H1 (cell line): ENCODE results near the gene MYRIP. TPM values are rescaled to one million over a fixed set of nuclear protein-coding genes. Genes with fewer than 3 reads are reported as not detected.

Experiments
- CTCF ChIA-PET: fragments of 300-600 bp; sonication (Branson Sonifier 250); formaldehyde crosslinking; loops from one replicate; lab custom pipeline; 2021; ENCODE audit not compliant: partially characterized antibody; lab: Charles Lee
- POLR2A ChIA-PET: fragments of 300-600 bp; sonication (Branson Sonifier 250); formaldehyde crosslinking; loops from one replicate; lab custom pipeline; 2021; ENCODE audit warnings: inconsistent platforms; ENCODE audit not compliant: partially characterized antibody; lab: Charles Lee
- DNase-seq, 2 experiments: peaks; one replicate each; pipeline versions ENCODE4 v3.0.0 to v3.0.0-alpha.2; 2010 to 2022; ENCODE audit warnings: low spot score in 2 of 2, low read depth in 1 of 2, mixed read lengths in 1 of 2
- FAIRE-seq: peaks from 2 replicates; lab custom pipeline; 2011; peaks lifted over from hg19 to GRCh38; lab: Jason Lieb, UNC
- H2AFZ ChIP-seq: 2 replicates; pipeline ENCODE4 v1.8.1; 2012; ENCODE audit warnings: low read length, inconsistent platforms
- H2AK5ac ChIP-seq: 2 replicates; pipeline ENCODE4 v1.6.1; 2013; ENCODE audit warnings: low read depth, low read length
- H2BK120ac ChIP-seq: replicated peaks from 2 replicates; pipeline ENCODE3; 2013; ENCODE audit warnings: low read depth, low read length, inconsistent platforms
- H2BK12ac ChIP-seq: 2 replicates; pipeline ENCODE4 v1.6.1; 2013; ENCODE audit warnings: low read depth, low read length
- H2BK15ac ChIP-seq: 2 replicates; pipeline ENCODE4 v1.6.1; 2013; ENCODE audit warnings: low read length
- H2BK20ac ChIP-seq: 2 replicates; pipeline ENCODE4 v1.6.1; 2013; ENCODE audit warnings: low read length
- H2BK5ac ChIP-seq: 2 replicates; pipeline ENCODE4 v1.6.1; 2013; ENCODE audit warnings: low read depth, low read length
- H3K14ac ChIP-seq: 2 replicates; pipeline ENCODE4 v1.6.1; 2013; ENCODE audit warnings: inconsistent platforms; ENCODE audit not compliant: insufficient read length
- H3K18ac ChIP-seq: 2 replicates; pipeline ENCODE4 v1.6.1; 2013; ENCODE audit warnings: low read length; ENCODE audit errors: extremely low read depth
- H3K23ac ChIP-seq: 2 replicates; pipeline ENCODE4 v1.6.1; 2013; ENCODE audit warnings: inconsistent platforms; ENCODE audit not compliant: insufficient read length
- H3K23me2 ChIP-seq: 2 replicates; pipeline ENCODE4 v1.6.1; 2013; ENCODE audit warnings: low read depth, low read length
- H3K27ac ChIP-seq: 2 replicates; pipeline ENCODE4 v1.6.1; 2011; ENCODE audit warnings: low read depth, low read length, inconsistent platforms
- H3K27me3 ChIP-seq, 4 experiments: replicated peaks in 1 of 4; 1 replicate in 1 of 4; 2 replicates in 3 of 4; pipeline versions ENCODE4 v1.6.1 to v1.8.1; 2011 to 2013; ENCODE audit warnings: low read length in 3 of 4, mild to moderate bottlenecking in 3 of 4, inconsistent platforms in 2 of 4, mixed read lengths in 2 of 4, moderate library complexity in 1 of 4; ENCODE audit not compliant: control insufficient read depth in 3 of 4, insufficient read depth in 3 of 4; ENCODE audit errors: extremely low read depth in 1 of 4
- H3K36me3 ChIP-seq, 4 experiments: 2 replicates each; pipeline versions ENCODE4 v1.6.1 to v1.8.1; 2011 to 2013; ENCODE audit warnings: mild to moderate bottlenecking in 4 of 4, low read length in 3 of 4, moderate library complexity in 2 of 4, control low read depth in 1 of 4, inconsistent platforms in 1 of 4; ENCODE audit not compliant: insufficient read depth in 4 of 4, control insufficient read depth in 2 of 4
- H3K4ac ChIP-seq: replicated peaks from 2 replicates; pipeline ENCODE3; 2013; ENCODE audit warnings: low read length, low read depth, mixed read lengths, inconsistent platforms; ENCODE audit not compliant: insufficient read length
- H3K4me1 ChIP-seq, 4 experiments: replicated peaks in 1 of 4; 1 replicate in 1 of 4; 2 replicates in 3 of 4; pipeline versions ENCODE4 v1.6.1 to v1.8.1; 2011 to 2013; ENCODE audit warnings: low read length in 3 of 4, inconsistent platforms in 2 of 4, mixed read lengths in 1 of 4; ENCODE audit not compliant: insufficient read depth in 4 of 4, control insufficient read depth in 3 of 4
- H3K4me2 ChIP-seq, 2 experiments: 2 replicates each; pipeline versions ENCODE4 v1.6.1 to v1.8.1; 2011 to 2013; ENCODE audit warnings: low read depth in 2 of 2, low read length in 2 of 2, control low read depth in 1 of 2, inconsistent platforms in 1 of 2, mild to moderate bottlenecking in 1 of 2; ENCODE audit not compliant: insufficient read depth in 1 of 2
- H3K4me3 ChIP-seq, 4 experiments: fragments of 200-600, 300-600 bp in 1 of 4; sonication (generic), shearing (Covaris generic), sonication (Bioruptor Twin) in 1 of 4; 2 replicates each; pipeline versions ENCODE4 v1.5.1 to v1.8.1; 2011 to 2016; ENCODE audit warnings: low read length in 4 of 4, low read depth in 3 of 4, control low read depth in 2 of 4, inconsistent platforms in 2 of 4, mild to moderate bottlenecking in 2 of 4, mixed read lengths in 1 of 4, moderate library complexity in 1 of 4; ENCODE audit not compliant: insufficient read depth in 2 of 4; ENCODE audit errors: extremely low read depth in 1 of 4
- H3K56ac ChIP-seq: replicated peaks from 2 replicates; pipeline ENCODE3; 2013; ENCODE audit warnings: low read depth, mild to moderate bottlenecking, mixed read lengths, low read length, inconsistent platforms; ENCODE audit not compliant: insufficient read length
- H3K79me1 ChIP-seq: 2 replicates; pipeline ENCODE4 v1.6.1; 2013; ENCODE audit warnings: low read depth, low read length, control low read depth
- H3K79me2 ChIP-seq, 2 experiments: 2 replicates each; pipeline versions ENCODE4 v1.6.1 to v1.8.1; 2012 to 2013; ENCODE audit warnings: low read length in 2 of 2, mild to moderate bottlenecking in 2 of 2, inconsistent platforms in 1 of 2; ENCODE audit not compliant: insufficient read depth in 2 of 2, control insufficient read depth in 1 of 2
- H3K9ac ChIP-seq, 4 experiments: replicated peaks in 1 of 4; 1 replicate in 1 of 4; 2 replicates in 3 of 4; pipeline versions ENCODE4 v1.6.1 to v1.8.1; 2011 to 2013; ENCODE audit warnings: low read depth in 3 of 4, low read length in 3 of 4, control low read depth in 2 of 4, mild to moderate bottlenecking in 2 of 4, moderate library complexity in 2 of 4, inconsistent platforms in 1 of 4; ENCODE audit errors: extremely low read depth in 1 of 4
- H3K9me3 ChIP-seq, 2 experiments: 2 replicates each; pipeline versions ENCODE4 v1.6.1 to v1.8.1; 2012 to 2013; ENCODE audit warnings: mild to moderate bottlenecking in 2 of 2, moderate library complexity in 2 of 2, control low read depth in 1 of 2, inconsistent platforms in 1 of 2, low read depth in 1 of 2, low read length in 1 of 2, mixed read lengths in 1 of 2; ENCODE audit not compliant: insufficient read depth in 2 of 2
- H4K20me1 ChIP-seq, 2 experiments: replicated peaks in 1 of 2; 2 replicates each; pipeline versions ENCODE3 to v1.8.1; 2011 to 2013; ENCODE audit warnings: inconsistent platforms in 2 of 2, low read length in 2 of 2, mild to moderate bottlenecking in 1 of 2; ENCODE audit not compliant: insufficient read depth in 2 of 2, control insufficient read depth in 1 of 2
- H4K5ac ChIP-seq: 2 replicates; pipeline ENCODE4 v1.6.1; 2013; ENCODE audit warnings: low read length, low read depth, mixed read lengths, inconsistent platforms; ENCODE audit not compliant: insufficient read length
- H4K8ac ChIP-seq: 2 replicates; pipeline ENCODE4 v1.8.0; 2013; ENCODE audit warnings: mild to moderate bottlenecking, moderate library complexity, low read length, inconsistent platforms; ENCODE audit not compliant: insufficient read depth; ENCODE audit errors: extremely low read depth
- H4K91ac ChIP-seq: replicated peaks from 2 replicates; pipeline ENCODE3; 2013; ENCODE audit warnings: low read length, mixed read lengths, inconsistent platforms; ENCODE audit not compliant: insufficient read length
- BCL11A ChIP-seq, 2 experiments: IDR thresholded peaks; one replicate each; pipeline ENCODE4 v1.6.1; 2011; ENCODE audit warnings: low read depth in 2 of 2, low read length in 2 of 2, mild to moderate bottlenecking in 2 of 2
- CBX8 ChIP-seq: fragments of 300-800, 300-1000 bp; sonication (generic); IDR thresholded peaks from 2 replicates; pipeline ENCODE4 v1.7.1; 2016; ENCODE audit warnings: low read depth, low read length, borderline replicate concordance
- CREB1 ChIP-seq: IDR thresholded peaks from 2 replicates; pipeline ENCODE4 v1.6.1; 2012; ENCODE audit warnings: inconsistent platforms
- CTBP2 ChIP-seq: IDR thresholded peaks from 2 replicates; pipeline ENCODE4 v1.7.0; 2011; ENCODE audit warnings: borderline replicate concordance, mild to moderate bottlenecking, moderate library complexity, mixed read lengths, low read length; ENCODE audit not compliant: insufficient read depth, insufficient read length
- NRF1 ChIP-seq: IDR thresholded peaks from 2 replicates; pipeline ENCODE4 v1.6.1; 2011; ENCODE audit warnings: mild to moderate bottlenecking, low read depth, low read length, improper control_type of control experiment
- PHF8 ChIP-seq: fragments of 200-600 bp; sonication (generic); conservative IDR thresholded peaks from 2 replicates; pipeline ENCODE4 v1.7.1; 2012; ENCODE audit warnings: low read depth, mild to moderate bottlenecking, inconsistent platforms, low read length, moderate library complexity
- POLR2A ChIP-seq, 2 experiments: IDR thresholded peaks; 1 replicate in 1 of 2; 2 replicates in 1 of 2; pipeline ENCODE4 v1.6.1; 2011; ENCODE audit warnings: low read depth in 2 of 2, low read length in 2 of 2, mild to moderate bottlenecking in 2 of 2; ENCODE audit errors: control extremely low read depth in 1 of 2
- RNF2 ChIP-seq: fragments of 200-900, 300-1000 bp; sonication (generic); IDR thresholded peaks from 2 replicates; pipeline ENCODE4 v1.7.1; 2016; ENCODE audit warnings: borderline replicate concordance, low read depth, mild to moderate bottlenecking, antibody characterized with exemption, low read length; ENCODE audit not compliant: poor library complexity, severe bottlenecking; ENCODE audit errors: missing control alignments
- RXRA ChIP-seq: IDR thresholded peaks from 2 replicates; pipeline ENCODE4 v1.6.1; 2011; ENCODE audit warnings: low read depth, mild to moderate bottlenecking, low read length, moderate library complexity; ENCODE audit not compliant: insufficient read depth
- SAP30 ChIP-seq: fragments of 300-600 bp; sonication (generic); IDR thresholded peaks from 2 replicates; pipeline ENCODE4 v1.7.1; 2012; ENCODE audit warnings: low read length, moderate library complexity, mild to moderate bottlenecking, inconsistent platforms; ENCODE audit not compliant: insufficient read depth, insufficient replicate concordance
- SP1 ChIP-seq: IDR thresholded peaks from 2 replicates; pipeline ENCODE4 v1.6.1; 2011; ENCODE audit warnings: low read depth, low read length
- TAF1 ChIP-seq: IDR thresholded peaks from 2 replicates; pipeline ENCODE4 v1.6.1; 2011; ENCODE audit warnings: mild to moderate bottlenecking, low read depth, low read length
- TBP ChIP-seq: IDR thresholded peaks from 2 replicates; pipeline ENCODE4 v1.6.1; 2011; ENCODE audit warnings: low read depth, low read length, improper control_type of control experiment
- TEAD4 ChIP-seq: IDR thresholded peaks from 2 replicates; pipeline ENCODE4 v1.6.1; 2012; ENCODE audit warnings: low read depth, low read length, inconsistent platforms, mixed read lengths
- YY1 ChIP-seq: IDR thresholded peaks from 2 replicates; pipeline ENCODE4 v1.6.1; 2011; ENCODE audit warnings: low read depth, mild to moderate bottlenecking, low read length
- WGBS, 2 experiments: shearing (Covaris generic) in 1 of 2; methylation state at CpG; one replicate each; pipeline versions ENCODE4 v1.1.6 to v1.1.7; 2013 to 2015; ENCODE audit warnings: low lambda C conversion rate in 2 of 2, mixed read lengths in 2 of 2, inconsistent platforms in 1 of 2, low coverage in 1 of 2, missing lambda C conversion rate in 1 of 2; ENCODE audit not compliant: insufficient replicate concordance in 2 of 2, insufficient coverage in 1 of 2, insufficient read length in 1 of 2; ENCODE audit errors: extremely low coverage in 1 of 2, missing lambda C conversion rate in 1 of 2; 5-methylcytosine and 5-hydroxymethylcytosine counted together
- polyA plus RNA-seq, 7 experiments: library from polyadenylated mRNA; depleted of rRNA in 3 of 7; stranded (reverse) in 5 of 7; unstranded in 2 of 7; fragments of >200 nt in 5 of 7; fragments of 200-250 nt in 2 of 7; gene quantifications; 1 replicate in 5 of 7; 2 replicates in 1 of 7; 4 replicates in 1 of 7; pipeline versions ENCODE4 v1.2.1 to v1.2.3, GENCODE V29; 2011 to 2013; ENCODE audit warnings: missing spikeins in 2 of 7, mixed read lengths in 2 of 7
- total RNA-seq: library from RNA; stranded (reverse); fragmentation: NEBNext Ultra II Directional; extraction: Animal tissue kit (Norgen Biotek cat#: 25700); gene quantifications from 2 replicates; pipeline ENCODE4 v1.2.1, GENCODE V29; 2021

MYRIP gene
- total and polyA plus RNA-seq, 2 of the 8 experiments (the other 6 are each of a cell fraction or from before 2014, with no cell fraction given): 0.54 to 4.3 TPM

GRCh38 chr3:40167958-40168357 is 358.5 kb downstream of the MYRIP start:
- Histone ChIP-seq H3K23me2 (no peaks in the 10 kb centered on the region; the same call in 1 of the 2 replicates), H2AK5ac (no peak overlapping the region), H2AFZ (no peak overlapping the region), H2BK5ac (no peak overlapping the region), H4K20me1 (no peaks in the 10 kb centered on the region), H3K4me3 (no peak overlapping the region), H3K56ac (no peak overlapping the region), H3K79me2 (no peaks in the 10 kb centered on the region), H3K4me1 (no peaks in the 10 kb centered on the region; a peak in 1 of 7 replicates), H2BK120ac (no peak overlapping the region), H3K27ac (no peak overlapping the region), H2BK15ac (no peak overlapping the region), H3K36me3 (no peaks in the 10 kb centered on the region), H3K14ac (no peak overlapping the region), H3K9ac (no peak overlapping the region), H4K91ac (no peak overlapping the region), H3K79me1 (no peaks in the 10 kb centered on the region), H3K23ac (no peak overlapping the region), H3K9me3 (no peaks in the 10 kb centered on the region), H3K27me3 (no peaks in the 10 kb centered on the region), H2BK20ac (no peak overlapping the region), H3K4me2 (no peak overlapping the region), H3K4ac (no peak overlapping the region), H2BK12ac (no peak overlapping the region), H3K18ac (no peak overlapping the region), H4K8ac (no peak overlapping the region), H4K5ac (no peak overlapping the region)
- 84% methylated on average over 1 of the region's 1 CpG; no CpG with 5 or more reads in 1 of the 2 experiments for WGBS, 2 experiments
- CTCF ChIA-PET: interaction anchor here (0.6 to 9.1 kb wide), 6 partner anchors 12 to 355 kb away, joined by 3 to 111 read pairs (median 4); no protein-coding TSS in a partner anchor
- POLR2A ChIA-PET: no interaction called here
- DNase-seq (no peak), FAIRE-seq (no peak)
- no peak for TF ChIP-seq TAF1
- TF ChIP-seq RXRA: no peak
- no peak for TF ChIP-seq CBX8
- no peak for TF ChIP-seq RNF2
- TF ChIP-seq TEAD4: no peak
- no peak for TF ChIP-seq CTBP2
- TF ChIP-seq SP1: no peak
- TF ChIP-seq TBP: no peak
- no peak for TF ChIP-seq SAP30
- no peak for TF ChIP-seq NRF1
- no peak for TF ChIP-seq POLR2A (IDR thresholded peaks at IDR 0.05; ENCODE audit: control extremely low read depth in 1 of 2, low read depth in 2 of 2, low read length in 2 of 2)
- TF ChIP-seq PHF8: no peak
- no peak for TF ChIP-seq CREB1
- no peak for TF ChIP-seq BCL11A (IDR thresholded peaks at IDR 0.05; ENCODE audit: low read depth in 2 of 2, low read length in 2 of 2)
- no peak for TF ChIP-seq YY1
